PFSK-1 (cell line): ENCODE results near the gene HYAL1.

Experiments
- FOXP2 ChIP-seq: optimal IDR thresholded peaks from 2 replicates; pipeline ENCODE3; 2011; ENCODE audit warnings: borderline replicate concordance, control low read depth, inconsistent platforms; ENCODE audit not compliant: insufficient read depth; ENCODE audit errors: extremely low read length, extremely low read depth
- POLR2AphosphoS5 ChIP-seq: IDR thresholded peaks from 2 replicates; pipeline ENCODE4 v1.6.1; 2012; ENCODE audit warnings: low read depth, mild to moderate bottlenecking, control low read depth, low read length, moderate library complexity
- REST ChIP-seq, 2 experiments: IDR thresholded peaks; 2 replicates each; pipeline versions ENCODE4 v1.6.1 to v1.8.0; 2011 to 2012; ENCODE audit warnings: low read depth in 2 of 2, low read length in 2 of 2, control low read depth in 1 of 2, inconsistent platforms in 1 of 2, mild to moderate bottlenecking in 1 of 2, moderate library complexity in 1 of 2; ENCODE audit not compliant: insufficient read depth in 1 of 2
- SIN3A ChIP-seq: IDR thresholded peaks from 2 replicates; pipeline ENCODE4 v1.6.1; 2012; ENCODE audit warnings: mild to moderate bottlenecking, low read length, moderate library complexity, borderline replicate concordance; ENCODE audit not compliant: insufficient read depth
- TAF1 ChIP-seq: IDR thresholded peaks from 2 replicates; pipeline ENCODE4 v1.6.1; 2012; ENCODE audit warnings: low read length, control low read depth, borderline replicate concordance; ENCODE audit not compliant: insufficient read depth

HYAL1 gene

GRCh38 chr3:50294492-50295403, 8.6 kb downstream of the HYAL1 start:
- TF ChIP-seq POLR2AphosphoS5 = no peak
- no peak for TF ChIP-seq TAF1
- TF ChIP-seq FOXP2 = no peak
- TF ChIP-seq REST (IDR thresholded peaks at IDR 0.05; ENCODE audit: insufficient read depth in 1 of 2, low read depth in 2 of 2, low read length in 2 of 2) = no peak
- TF ChIP-seq SIN3A = no peak

GRCh38 chr3:50294089-50294488, 9.3 kb downstream of the HYAL1 start:
- no peak for TF ChIP-seq POLR2AphosphoS5
- no peak for TF ChIP-seq REST (IDR thresholded peaks at IDR 0.05; ENCODE audit: insufficient read depth in 1 of 2, low read depth in 2 of 2, low read length in 2 of 2)
- no peak for TF ChIP-seq FOXP2
- no peak for TF ChIP-seq SIN3A
- TF ChIP-seq TAF1 = no peak

GRCh38 chr3:50293079-50293801, 10.1 kb downstream of the HYAL1 start:
- TF ChIP-seq REST (IDR thresholded peaks at IDR 0.05; ENCODE audit: insufficient read depth in 1 of 2, low read depth in 2 of 2, low read length in 2 of 2) (no peak), POLR2AphosphoS5 (no peak), FOXP2 (no peak), TAF1 (no peak), SIN3A (no peak)

- TF ChIP-seq POLR2AphosphoS5 (peak; percentile 79), TAF1 (no peak; the same call in 1 of the 2 replicates)
Measured at GRCh38 chr3:50292159-50293078, 11.0 kb downstream of the HYAL1 start, which contains the start of gene IFRD2. IFRD2 (minus strand) TSS chr3:50292429; CDS start chr3:50292274, 155 bp downstream.

- TF ChIP-seq POLR2AphosphoS5 = no peak
- no peak for TF ChIP-seq TAF1
- no peak for TF ChIP-seq SIN3A
- no peak for TF ChIP-seq REST (IDR thresholded peaks at IDR 0.05; ENCODE audit: insufficient read depth in 1 of 2, low read depth in 2 of 2, low read length in 2 of 2)
- TF ChIP-seq FOXP2 = no peak
Measured at GRCh38 chr3:50290161-50290641, 13.2 kb downstream of the HYAL1 start.
